Astrocyte (in vitro differentiated cells and primary cell): Measurements from ENCODE around the gene RBM23. TPM values are rescaled to one million over a fixed set of nuclear protein-coding genes. Genes with fewer than 3 reads are reported as not detected.
"Not testable (repeated sequence)": the region's sequence is repeated elsewhere in the genome, so short reads cannot be mapped to it uniquely, and the experiment has no call there.

Source experiments
- DNase-seq: peaks from one replicate; pipeline ENCODE4 v3.0.0-alpha.2; 2010; ENCODE audit warnings: low read depth
- FAIRE-seq: peaks from 2 replicates; lab custom pipeline; 2011; peaks lifted over from hg19 to GRCh38; lab: Jason Lieb, UNC
- H2AFZ ChIP-seq: 2 replicates; pipeline ENCODE4 v1.6.0; 2012; ENCODE audit warnings: low read depth, low read length, inconsistent platforms
- H3K27ac ChIP-seq: 2 replicates; pipeline ENCODE4 v1.5.1; 2011; ENCODE audit warnings: low read depth, low read length, inconsistent platforms
- H3K27me3 ChIP-seq: 2 replicates; pipeline ENCODE4 v1.6.0; 2011; ENCODE audit warnings: low read length, inconsistent platforms; ENCODE audit not compliant: insufficient read depth
- H3K36me3 ChIP-seq: 2 replicates; pipeline ENCODE4 v1.5.1; 2011; ENCODE audit warnings: low read length, inconsistent platforms; ENCODE audit not compliant: insufficient read depth
- H3K4me1 ChIP-seq: 2 replicates; pipeline ENCODE4 v1.5.1; 2011; ENCODE audit warnings: low read length, inconsistent platforms; ENCODE audit not compliant: insufficient read depth
- H3K4me2 ChIP-seq: 2 replicates; pipeline ENCODE4 v1.6.0; 2012; ENCODE audit warnings: low read length, inconsistent platforms
- H3K4me3 ChIP-seq: 2 replicates; pipeline ENCODE4 v1.5.1; 2011; ENCODE audit warnings: low read depth, mild to moderate bottlenecking, low read length, inconsistent platforms; ENCODE audit not compliant: insufficient read depth
- H3K79me2 ChIP-seq: 2 replicates; pipeline ENCODE4 v1.6.0; 2012; ENCODE audit warnings: mild to moderate bottlenecking, low read length, inconsistent platforms; ENCODE audit not compliant: insufficient read depth
- H3K9ac ChIP-seq: 2 replicates; pipeline ENCODE4 v1.6.0; 2012; ENCODE audit warnings: mild to moderate bottlenecking, low read length, inconsistent platforms
- H3K9me3 ChIP-seq: 2 replicates; pipeline ENCODE4 v1.5.1; 2012; ENCODE audit warnings: low read depth, mild to moderate bottlenecking, low read length, inconsistent platforms; ENCODE audit not compliant: insufficient read depth
- H4K20me1 ChIP-seq: 2 replicates; pipeline ENCODE4 v1.6.0; 2012; ENCODE audit warnings: low read length, inconsistent platforms; ENCODE audit not compliant: insufficient read depth
- H3K27ac Mint-ChIP-seq: one replicate; pipeline ENCODE4 v1.8.0; 2021; ENCODE audit warnings: mild to moderate bottlenecking, mixed read lengths; ENCODE audit not compliant: unreplicated experiment
- H3K27me3 Mint-ChIP-seq: one replicate; pipeline ENCODE4 v1.8.0; 2021; ENCODE audit warnings: low read depth, mixed read lengths; ENCODE audit not compliant: unreplicated experiment
- H3K36me3 Mint-ChIP-seq: one replicate; pipeline ENCODE4 v1.8.0; 2021; ENCODE audit warnings: low read depth, mixed read lengths; ENCODE audit not compliant: unreplicated experiment
- H3K4me1 Mint-ChIP-seq: one replicate; pipeline ENCODE4 v1.8.0; 2021; ENCODE audit warnings: low read depth, mixed read lengths; ENCODE audit not compliant: unreplicated experiment
- H3K4me3 Mint-ChIP-seq: one replicate; pipeline ENCODE4 v1.8.0; 2021; ENCODE audit warnings: mild to moderate bottlenecking, moderate library complexity, mixed read lengths; ENCODE audit not compliant: unreplicated experiment
- H3K9me3 Mint-ChIP-seq: one replicate; pipeline ENCODE4 v1.8.0; 2021; ENCODE audit warnings: mild to moderate bottlenecking, mixed read lengths; ENCODE audit not compliant: unreplicated experiment
- EZH2 ChIP-seq: IDR thresholded peaks from 2 replicates; pipeline ENCODE4 v1.6.1; 2012; ENCODE audit warnings: mild to moderate bottlenecking, low read length, inconsistent platforms; ENCODE audit not compliant: insufficient read depth
- total RNA-seq: library from RNA; stranded (reverse); gene quantifications from 2 replicates; pipeline ENCODE4 v1.2.1, GENCODE V29; 2021
- TF ChIP-seq, protein P1 (sequence below): IDR thresholded peaks from 2 replicates; pipeline ENCODE4 v1.5.1; 2011; ENCODE audit warnings: low read depth, mild to moderate bottlenecking, inconsistent platforms, low read length, moderate library complexity; ENCODE audit not compliant: insufficient read depth

Gene RBM23
- total RNA-seq, 1 donor from 2014 or later: 49.3 TPM

- Mint-ChIP-seq H3K4me1 (peaks cover 13% of the 10 kb centered on the region), H3K27ac (no peak overlapping the region), H3K36me3 (no peaks in the 10 kb centered on the region), H3K9me3 (no peaks in the 10 kb centered on the region), H3K4me3 (no peak overlapping the region), H3K27me3 (no peaks in the 10 kb centered on the region)
- H3K4me2 ChIP-seq: no peak overlapping the region
- H4K20me1 ChIP-seq: no peaks in the 10 kb centered on the region
- H3K27ac ChIP-seq: no peak overlapping the region
- no peak for DNase-seq
- no peak for FAIRE-seq
- peaks cover 3% of the 10 kb centered on the region for H3K9me3 ChIP-seq
- H2AFZ ChIP-seq: no peak overlapping the region
- no peak overlapping the region for H3K9ac ChIP-seq
- no peaks in the 10 kb centered on the region for H3K36me3 ChIP-seq
- no peak for TF ChIP-seq EZH2
- TF ChIP-seq, protein P1, sequence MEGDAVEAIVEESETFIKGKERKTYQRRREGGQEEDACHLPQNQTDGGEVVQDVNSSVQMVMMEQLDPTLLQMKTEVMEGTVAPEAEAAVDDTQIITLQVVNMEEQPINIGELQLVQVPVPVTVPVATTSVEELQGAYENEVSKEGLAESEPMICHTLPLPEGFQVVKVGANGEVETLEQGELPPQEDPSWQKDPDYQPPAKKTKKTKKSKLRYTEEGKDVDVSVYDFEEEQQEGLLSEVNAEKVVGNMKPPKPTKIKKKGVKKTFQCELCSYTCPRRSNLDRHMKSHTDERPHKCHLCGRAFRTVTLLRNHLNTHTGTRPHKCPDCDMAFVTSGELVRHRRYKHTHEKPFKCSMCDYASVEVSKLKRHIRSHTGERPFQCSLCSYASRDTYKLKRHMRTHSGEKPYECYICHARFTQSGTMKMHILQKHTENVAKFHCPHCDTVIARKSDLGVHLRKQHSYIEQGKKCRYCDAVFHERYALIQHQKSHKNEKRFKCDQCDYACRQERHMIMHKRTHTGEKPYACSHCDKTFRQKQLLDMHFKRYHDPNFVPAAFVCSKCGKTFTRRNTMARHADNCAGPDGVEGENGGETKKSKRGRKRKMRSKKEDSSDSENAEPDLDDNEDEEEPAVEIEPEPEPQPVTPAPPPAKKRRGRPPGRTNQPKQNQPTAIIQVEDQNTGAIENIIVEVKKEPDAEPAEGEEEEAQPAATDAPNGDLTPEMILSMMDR: no peak
- no peaks in the 10 kb centered on the region for H3K27me3 ChIP-seq
- H3K4me1 ChIP-seq: peaks cover 19% of the 10 kb centered on the region
- H3K79me2 ChIP-seq: no peaks in the 10 kb centered on the region
- H3K4me3 ChIP-seq: no peak overlapping the region
These were observed 62.5 kb downstream of the RBM23 start for GRCh38 chr14:22856428-22856827.

DNA sequence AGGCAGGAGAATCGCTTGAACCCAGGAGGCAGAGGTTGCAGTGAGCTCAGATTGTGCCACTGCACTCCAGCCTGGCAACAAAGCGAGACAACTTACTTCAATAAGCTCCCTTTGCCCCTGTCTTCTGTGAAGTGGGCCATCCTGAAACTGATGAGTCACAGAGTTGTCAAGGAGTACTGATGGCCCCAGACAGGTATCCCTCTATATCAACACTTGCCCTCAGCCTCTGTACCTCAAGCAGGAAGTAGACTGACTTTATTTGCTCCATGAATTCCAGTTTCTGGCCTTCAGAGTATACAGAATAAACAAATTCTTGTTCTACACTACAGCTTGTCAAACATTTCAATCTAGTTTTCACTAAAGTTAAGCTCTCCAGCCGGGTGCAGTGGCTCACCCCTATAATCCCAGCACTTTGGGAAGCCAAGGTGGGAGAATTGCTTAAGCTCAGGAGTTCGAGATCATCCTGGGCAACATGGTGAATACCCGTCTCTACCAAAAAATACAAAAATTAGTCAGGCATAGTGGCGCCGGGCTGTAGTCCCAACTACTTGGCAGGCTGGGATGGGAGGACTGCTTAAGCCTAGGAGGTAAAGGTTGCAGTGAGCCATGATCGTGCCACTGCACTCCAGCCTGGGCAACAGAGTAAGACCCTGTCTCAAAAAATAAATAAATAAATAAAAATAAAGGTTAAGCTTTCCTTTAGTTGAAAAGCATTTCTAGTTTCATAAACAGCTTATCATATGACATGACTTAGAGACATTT is 63.8 kb downstream of the RBM23 start:
- Mint-ChIP-seq H3K4me3 (no peak overlapping the region), H3K36me3 (no peaks in the 10 kb centered on the region), H3K9me3 (no peaks in the 10 kb centered on the region), H3K27me3 (no peaks in the 10 kb centered on the region), H3K27ac (no peak overlapping the region), H3K4me1 (peaks cover 18% of the 10 kb centered on the region)
- Histone ChIP-seq H3K27me3 (no peaks in the 10 kb centered on the region), H3K27ac (no peak overlapping the region), H3K9ac (no peak overlapping the region), H3K4me1 (peaks cover 32% of the 10 kb centered on the region), H3K9me3 (peaks cover 3% of the 10 kb centered on the region), H3K4me2 (no peak overlapping the region), H3K79me2 (no peaks in the 10 kb centered on the region), H4K20me1 (no peaks in the 10 kb centered on the region), H3K36me3 (no peaks in the 10 kb centered on the region), H3K4me3 (no peak overlapping the region), H2AFZ (no peak overlapping the region)
- no peak for FAIRE-seq
- DNase-seq: no peak
- TF ChIP-seq EZH2: no peak
- TF ChIP-seq, protein P1: no peak

GRCh38 chr14:22854296-22854695 is 64.7 kb downstream of the RBM23 start:
- not testable (repeated sequence) for DNase-seq, H3K27ac ChIP-seq, H3K4me3 ChIP-seq, H3K79me2 ChIP-seq, H3K9ac ChIP-seq, H3K9me3 Mint-ChIP-seq, H3K4me2 ChIP-seq, H4K20me1 ChIP-seq, H3K36me3 ChIP-seq, H3K27me3 ChIP-seq, FAIRE-seq, H3K27me3 Mint-ChIP-seq, H3K36me3 Mint-ChIP-seq, H3K4me3 Mint-ChIP-seq, H2AFZ ChIP-seq, H3K9me3 ChIP-seq, H3K27ac Mint-ChIP-seq
- peaks cover 18% of the 10 kb centered on the region for H3K4me1 Mint-ChIP-seq
- peaks cover 40% of the 10 kb centered on the region for H3K4me1 ChIP-seq
